Liver (tissue), 3 donors: Measurements from ENCODE around the gene ZNFX1.

Experiments
- ATF3 ChIP-seq: IDR thresholded peaks from 2 replicates; pipeline ENCODE4 v1.6.1; 2016; ENCODE audit warnings: antibody characterized with exemption
- CTCF ChIP-seq: fragments of 150-350 bp; IDR thresholded peaks from 2 replicates; pipeline ENCODE4 v1.5.1; 2017; ENCODE audit warnings: improper control_type of control experiment, low read depth, low read length; ENCODE audit not compliant: missing input control
- GABPA ChIP-seq, 2 donors: IDR thresholded peaks in 1 of 2; conservative IDR thresholded peaks in 1 of 2; 2 replicates each; pipeline ENCODE4 v1.6.1; 2016; ENCODE audit warnings: antibody characterized with exemption in 2 of 2, mild to moderate bottlenecking in 1 of 2, moderate library complexity in 1 of 2
- JUND ChIP-seq, 2 donors: IDR thresholded peaks; 2 replicates each; pipeline ENCODE4 v1.6.1; 2016; ENCODE audit warnings: antibody characterized with exemption in 2 of 2
- MAX ChIP-seq: IDR thresholded peaks from 2 replicates; pipeline ENCODE4 v1.6.1; 2016; ENCODE audit warnings: antibody characterized with exemption
- NR2F2 ChIP-seq: IDR thresholded peaks from 2 replicates; pipeline ENCODE4 v1.6.1; 2016; ENCODE audit warnings: antibody characterized with exemption
- RAD21 ChIP-seq, 2 donors: IDR thresholded peaks; 2 replicates each; pipeline ENCODE4 v1.6.1; 2016; ENCODE audit warnings: antibody characterized with exemption in 2 of 2, mild to moderate bottlenecking in 2 of 2
- REST ChIP-seq: IDR thresholded peaks from 2 replicates; pipeline ENCODE4 v1.6.1; 2016; ENCODE audit warnings: antibody characterized with exemption, mild to moderate bottlenecking
- RXRA ChIP-seq, 2 donors: IDR thresholded peaks; 2 replicates each; pipeline ENCODE4 v1.6.1; 2017 to 2018; ENCODE audit warnings: antibody characterized with exemption in 2 of 2, mild to moderate bottlenecking in 1 of 2
- YY1 ChIP-seq: IDR thresholded peaks from 2 replicates; pipeline ENCODE4 v1.6.1; 2016; ENCODE audit warnings: antibody characterized with exemption, mild to moderate bottlenecking
- donor health status: healthy.
- donor health status: healthy.

GRCh38 chr20:49270177-49270576 lies 7.7 kb downstream of the ZNFX1 start:
- no peak for TF ChIP-seq CTCF
- no peak for TF ChIP-seq NR2F2
- TF ChIP-seq MAX: no peak
- TF ChIP-seq JUND (IDR thresholded peaks at IDR 0.05): no peak
- TF ChIP-seq ATF3: no peak
- no peak for TF ChIP-seq YY1
- no peak for TF ChIP-seq GABPA (IDR thresholded peaks at IDR 0.05 in 1 of 2, conservative IDR thresholded peaks at IDR 0.05 in 1 of 2)
- no peak for TF ChIP-seq RXRA (IDR thresholded peaks at IDR 0.05)
- TF ChIP-seq REST: no peak
- TF ChIP-seq RAD21 (IDR thresholded peaks at IDR 0.05): no peak
